ENCODE measurements around the gene RICTOR.

RICTOR gene

DNA sequence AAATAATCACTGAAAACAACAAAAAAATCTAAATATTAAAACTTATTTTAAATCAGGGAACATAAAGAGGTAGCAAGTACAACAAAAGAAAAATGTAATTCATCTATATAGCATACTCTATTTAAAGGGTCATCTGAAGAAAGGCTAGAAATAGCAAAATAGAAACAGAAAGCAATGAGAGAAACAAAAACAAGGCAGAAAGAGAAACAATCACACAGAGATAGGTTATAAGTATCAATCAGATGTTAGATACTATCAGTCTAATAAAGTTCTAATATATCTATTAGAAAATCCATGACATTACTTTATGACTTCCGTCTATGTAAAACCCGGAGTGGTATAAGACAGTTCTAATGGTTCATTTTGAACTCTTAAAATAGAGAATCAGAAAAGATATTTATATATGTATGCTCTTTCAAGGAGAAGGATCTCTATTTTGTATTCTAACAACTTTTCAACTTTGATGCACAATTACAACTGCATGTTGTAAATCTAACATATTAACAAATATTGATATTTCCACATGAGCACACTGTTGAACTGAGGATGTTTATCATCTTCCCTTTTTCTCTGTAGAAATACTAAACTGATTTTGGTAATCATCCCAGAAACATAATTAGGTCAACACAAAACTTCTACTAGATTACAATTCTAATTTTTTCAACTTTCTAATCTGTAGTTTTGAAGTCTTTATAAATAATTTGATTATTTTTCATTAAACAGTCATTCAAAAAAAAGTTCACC lies 15.8 kb downstream of the RICTOR start:
- TF ChIP-seq GATA2 (IDR thresholded peaks at IDR 0.05; ENCODE audit: low read depth, low read length) (no peak), GATA3 (IDR thresholded peaks at IDR 0.05; ENCODE audit: low read depth, low read length) (no peak)

DNA sequence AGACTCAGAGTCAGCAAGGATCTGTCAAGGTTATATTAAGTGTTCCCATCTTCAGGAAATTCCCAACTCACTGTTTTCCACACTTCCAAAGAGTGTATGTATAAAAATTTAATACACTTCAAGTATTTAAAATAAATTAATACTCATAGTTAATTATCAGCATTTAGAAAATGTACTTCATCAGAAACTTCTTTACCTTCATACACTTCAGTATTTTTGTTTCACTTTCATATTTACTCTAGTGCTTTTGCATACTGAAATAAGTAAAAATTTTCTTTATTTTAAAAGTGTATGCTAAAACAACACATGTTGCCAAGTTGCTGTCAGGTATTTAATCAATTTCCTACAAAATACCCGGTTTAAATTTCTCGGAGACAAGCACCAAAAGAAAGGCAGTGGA lies 16.5 kb downstream of the RICTOR start:
- TF ChIP-seq GATA3 (IDR thresholded peaks at IDR 0.05; ENCODE audit: low read depth, low read length) (no peak), GATA2 (IDR thresholded peaks at IDR 0.05; ENCODE audit: low read depth, low read length) (no peak)

DNA sequence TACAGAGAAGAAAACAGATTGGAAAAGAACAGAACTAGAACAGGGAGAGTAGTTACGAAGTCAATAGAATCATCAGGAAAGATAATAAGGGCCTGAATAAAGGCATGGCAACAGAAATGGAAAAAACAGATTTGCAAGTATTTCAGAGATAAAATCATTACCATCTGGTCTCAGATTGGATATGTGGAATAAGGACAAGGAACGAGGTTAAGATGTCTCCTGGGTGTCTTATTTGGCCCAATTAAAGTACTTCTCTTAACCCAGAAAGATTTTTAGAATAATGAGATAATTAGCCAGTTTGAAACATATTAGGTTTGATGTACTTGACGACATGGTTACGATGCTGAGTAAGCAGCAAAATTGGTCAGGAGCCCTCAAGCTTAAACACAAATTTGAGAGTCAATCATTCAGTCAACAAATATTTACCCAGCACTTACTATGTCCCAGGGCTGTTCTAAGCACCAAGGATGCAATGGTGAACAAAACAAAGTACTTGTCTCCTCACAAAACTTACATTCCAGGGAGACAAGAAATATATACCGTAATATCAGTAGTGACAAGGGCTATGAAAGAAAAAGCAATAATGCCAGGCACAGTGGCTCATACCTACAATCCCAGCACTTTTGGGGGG lies 18.3 kb downstream of the RICTOR start:
- TF ChIP-seq GATA3 (IDR thresholded peaks at IDR 0.05; ENCODE audit: low read depth, low read length) (no peak), GATA2 (IDR thresholded peaks at IDR 0.05; ENCODE audit: low read depth, low read length) (no peak)

DNA sequence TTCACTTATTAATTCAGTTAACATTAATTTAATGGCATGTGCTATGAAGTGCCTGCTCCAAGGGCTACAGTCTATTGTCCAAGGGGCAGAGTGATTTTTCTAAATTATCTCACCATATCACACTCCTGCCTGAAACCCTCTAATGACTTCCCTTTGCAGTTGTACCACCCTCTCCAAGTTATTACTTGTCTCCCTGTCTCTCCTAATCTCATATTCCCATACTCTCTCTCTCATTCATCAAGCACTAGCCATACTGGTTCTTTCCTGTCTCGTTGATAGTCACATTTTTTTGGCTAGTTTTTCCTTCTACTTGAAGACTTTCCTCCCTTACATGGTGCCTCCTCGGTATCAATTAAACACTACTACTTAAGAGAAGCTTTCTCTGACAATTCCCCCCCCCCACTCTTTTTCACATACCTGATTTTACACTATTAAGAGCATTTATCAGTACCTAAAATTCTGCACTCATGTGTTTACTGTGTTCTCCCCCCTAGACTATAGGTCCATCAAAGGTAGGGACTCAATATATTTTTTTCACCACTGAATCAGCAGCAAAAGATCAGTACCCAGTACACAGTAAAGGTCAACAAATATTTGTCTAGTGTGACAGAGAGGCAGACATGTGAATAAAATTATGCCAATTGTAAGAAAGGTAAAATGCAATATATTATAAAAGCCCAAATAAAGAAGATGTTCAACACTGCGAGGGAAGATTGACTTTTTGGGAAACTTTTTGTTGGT lies 19.0 kb downstream of the RICTOR start:
- TF ChIP-seq GATA2 (IDR thresholded peaks at IDR 0.05; ENCODE audit: low read depth, low read length) (no peak), GATA3 (IDR thresholded peaks at IDR 0.05; ENCODE audit: low read depth, low read length) (no peak)

DNA sequence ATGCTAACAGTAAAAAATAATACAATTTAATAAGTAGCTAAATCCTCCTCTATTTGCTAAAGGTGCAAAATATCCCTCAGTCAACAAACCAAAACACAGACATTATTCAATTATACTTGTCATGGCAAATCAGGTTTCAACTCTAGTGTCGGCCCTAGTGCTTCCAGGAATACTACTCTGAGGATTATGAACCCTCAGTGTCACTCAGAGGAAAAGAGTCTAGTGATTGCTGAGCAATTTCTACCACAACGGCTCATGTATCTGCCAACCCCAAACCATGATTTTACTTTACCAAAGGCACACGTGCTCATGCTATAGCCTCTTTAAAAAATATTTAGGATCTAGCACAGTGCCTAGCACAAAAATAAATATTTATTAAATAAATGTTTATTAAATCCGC lies 21.0 kb downstream of the RICTOR start:
- no peak for TF ChIP-seq GATA2 (IDR thresholded peaks at IDR 0.05; ENCODE audit: low read depth, low read length)
- TF ChIP-seq GATA3 (IDR thresholded peaks at IDR 0.05; ENCODE audit: low read depth, low read length), result no peak

DNA sequence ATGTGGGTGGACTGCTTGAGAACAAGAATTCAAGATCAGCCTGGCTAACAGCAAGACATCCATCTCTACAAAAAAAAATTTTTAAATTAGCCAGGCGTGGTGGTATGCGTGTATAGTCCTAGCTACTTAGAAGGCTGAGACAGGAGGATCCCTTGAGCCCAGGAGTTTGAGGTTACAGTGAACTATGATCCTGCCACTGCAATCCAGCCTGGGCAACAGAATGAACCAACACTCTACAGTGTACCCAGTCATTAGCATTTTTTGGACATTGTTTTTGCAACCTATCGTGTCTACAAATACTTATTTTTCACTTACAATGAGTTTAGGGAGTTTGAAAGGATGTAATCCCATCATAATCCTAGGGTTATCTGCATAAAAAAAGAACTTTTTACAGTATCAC lies 22.1 kb downstream of the RICTOR start:
- TF ChIP-seq GATA2 (IDR thresholded peaks at IDR 0.05; ENCODE audit: low read depth, low read length) (no peak), GATA3 (IDR thresholded peaks at IDR 0.05; ENCODE audit: low read depth, low read length) (no peak)

- TF ChIP-seq GATA3 (IDR thresholded peaks at IDR 0.05; ENCODE audit: low read depth, low read length) (no peak), GATA2 (IDR thresholded peaks at IDR 0.05; ENCODE audit: low read depth, low read length) (no peak)
Observed at GRCh38 chr5:39049315-39049714, 24.9 kb downstream of the RICTOR start.

DNA sequence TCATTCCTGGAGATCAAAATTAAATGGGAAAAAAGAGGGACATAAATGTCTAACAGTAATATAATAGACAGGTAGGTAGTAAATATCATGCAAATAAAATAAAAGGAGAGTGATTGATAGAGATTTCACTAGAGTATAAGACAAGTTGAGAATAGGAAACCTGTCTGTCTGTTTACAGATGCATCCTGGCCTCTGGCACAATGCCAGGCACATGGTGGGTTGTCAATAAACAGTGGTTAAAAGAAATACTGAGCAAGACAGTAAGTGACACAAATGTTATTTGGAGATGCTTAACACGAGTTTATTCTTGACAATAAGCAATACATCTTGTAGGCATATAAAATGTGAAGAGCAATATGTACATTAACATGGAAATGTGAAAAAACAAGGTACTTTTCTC lies 33.3 kb downstream of the RICTOR start:
- TF ChIP-seq GATA2 (IDR thresholded peaks at IDR 0.05; ENCODE audit: low read depth, low read length) (no peak), GATA3 (IDR thresholded peaks at IDR 0.05; ENCODE audit: low read depth, low read length) (no peak)

GRCh38 chr5:39031041-39031440 lies 43.2 kb downstream of the RICTOR start:
- no peak for TF ChIP-seq GATA2 (IDR thresholded peaks at IDR 0.05; ENCODE audit: low read depth, low read length)
- TF ChIP-seq GATA3 (IDR thresholded peaks at IDR 0.05; ENCODE audit: low read depth, low read length), result no peak

DNA sequence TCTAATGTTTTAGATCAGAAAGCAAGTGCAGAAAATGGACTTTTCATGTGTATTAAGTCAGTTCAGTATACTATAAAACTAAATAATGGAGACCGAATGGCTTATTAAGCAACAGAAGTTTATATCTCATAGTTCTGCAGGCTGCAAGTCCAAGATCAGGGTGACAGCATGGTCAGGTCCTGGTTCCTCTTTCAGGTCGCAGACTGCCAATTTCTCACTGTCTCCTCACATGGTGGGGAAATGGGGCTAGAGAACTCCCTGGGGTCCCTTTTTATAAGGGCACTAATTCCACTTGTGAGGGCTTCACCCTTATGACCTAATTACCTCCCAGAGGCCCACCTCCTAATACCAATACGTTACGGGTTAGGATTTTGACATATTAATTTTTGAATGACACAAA lies 48.7 kb downstream of the RICTOR start:
- TF ChIP-seq GATA2 (IDR thresholded peaks at IDR 0.05; ENCODE audit: low read depth, low read length), result no peak
- no peak for TF ChIP-seq GATA3 (IDR thresholded peaks at IDR 0.05; ENCODE audit: low read depth, low read length)

GRCh38 chr5:39024884-39025283 lies 49.3 kb downstream of the RICTOR start:
- TF ChIP-seq GATA3 (IDR thresholded peaks at IDR 0.05; ENCODE audit: low read depth, low read length), result no peak
- TF ChIP-seq GATA2 (IDR thresholded peaks at IDR 0.05; ENCODE audit: low read depth, low read length), result no peak

DNA sequence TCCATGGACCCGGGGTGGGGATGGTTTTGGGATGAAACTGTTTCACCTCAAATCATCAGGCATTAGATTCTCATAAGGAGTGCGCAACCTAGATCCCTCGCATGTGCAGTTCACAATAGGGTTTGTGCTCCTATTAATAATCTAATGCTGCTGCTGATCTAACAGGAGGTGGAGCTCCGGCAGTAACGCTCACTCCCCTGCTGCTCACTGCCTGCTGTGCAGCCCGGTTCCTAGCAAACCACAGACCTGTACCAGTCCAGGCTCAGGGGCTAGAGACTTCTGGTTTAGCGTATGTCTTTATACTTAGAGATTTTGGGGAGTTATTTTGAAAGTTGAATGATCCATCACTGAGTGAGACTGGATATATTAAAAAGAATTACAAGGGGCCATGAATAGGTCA lies 50.2 kb downstream of the RICTOR start:
- TF ChIP-seq GATA3 (IDR thresholded peaks at IDR 0.05; ENCODE audit: low read depth, low read length) (no peak), GATA2 (IDR thresholded peaks at IDR 0.05; ENCODE audit: low read depth, low read length) (no peak)

- TF ChIP-seq GATA3 (IDR thresholded peaks at IDR 0.05; ENCODE audit: low read depth, low read length) (no peak), GATA2 (IDR thresholded peaks at IDR 0.05; ENCODE audit: low read depth, low read length) (no peak)
Observed at GRCh38 chr5:39023121-39023520, 51.1 kb downstream of the RICTOR start.

DNA sequence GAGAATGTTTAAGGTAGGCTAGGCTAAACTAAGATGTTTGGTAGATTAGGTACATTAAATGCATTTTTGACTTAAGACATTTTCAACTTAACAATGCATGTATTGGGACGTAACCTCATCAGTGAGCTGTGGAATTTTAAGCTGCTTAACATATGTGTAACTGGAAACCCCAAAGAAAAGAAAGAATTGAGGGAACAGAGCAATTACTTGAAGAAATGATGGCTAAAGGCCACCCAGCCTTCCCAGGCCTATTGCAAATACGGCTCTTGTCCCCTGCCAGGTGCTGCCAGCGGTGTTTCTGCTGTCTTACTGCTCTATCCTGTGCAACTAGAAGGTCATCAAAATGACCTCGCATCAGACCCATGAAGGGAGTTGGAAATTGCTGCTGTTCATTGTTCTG lies 52.0 kb downstream of the RICTOR start:
- TF ChIP-seq GATA3 (IDR thresholded peaks at IDR 0.05; ENCODE audit: low read depth, low read length), result no peak
- no peak for TF ChIP-seq GATA2 (IDR thresholded peaks at IDR 0.05; ENCODE audit: low read depth, low read length)

- TF ChIP-seq GATA3 (IDR thresholded peaks at IDR 0.05; ENCODE audit: low read depth, low read length) (no peak), GATA2 (IDR thresholded peaks at IDR 0.05; ENCODE audit: low read depth, low read length) (no peak)
Observed at GRCh38 chr5:39021413-39021812, 52.8 kb downstream of the RICTOR start.
